GM23338 (cell line): ENCODE data around the gene AUH. TPM values are rescaled to one million over a fixed set of nuclear protein-coding genes. Genes with fewer than 3 reads are reported as not detected.

Experiments
- ATAC-seq: fragments of 200-7000 bp; cut with Tn5 transposase; 3 replicates; pipeline ENCODE4 v1.9.1; 2020
- DNase-seq: peaks from one replicate; pipeline ENCODE4 v3.0.0-alpha.2; 2015; ENCODE audit warnings: low spot score
- H2AFZ ChIP-seq: fragments of 200-600 bp; sonication (generic); 2 replicates; pipeline ENCODE4 v1.8.0; 2016; ENCODE audit warnings: antibody characterized with exemption, mild to moderate bottlenecking, moderate library complexity
- H3F3A ChIP-seq: fragments of 200-600 bp; sonication (generic); replicated peaks from 2 replicates; pipeline ENCODE4 v1.8.0; 2017; ENCODE audit warnings: antibody characterized with exemption, mixed run types, low read depth
- H3K27ac ChIP-seq: fragments of 200-600 bp; sonication (generic); 2 replicates; pipeline ENCODE4 v1.6.1; 2016; ENCODE audit warnings: low read depth
- H3K27me3 ChIP-seq: fragments of 200-600 bp; sonication (generic); 2 replicates; pipeline ENCODE4 v1.8.0; 2016; ENCODE audit warnings: mild to moderate bottlenecking, mixed run types, moderate library complexity; ENCODE audit not compliant: insufficient read depth
- H3K36me3 ChIP-seq: fragments of 200-600 bp; sonication (generic); 2 replicates; pipeline ENCODE4 v1.8.0; 2016; ENCODE audit warnings: mild to moderate bottlenecking; ENCODE audit not compliant: insufficient read depth
- H3K4me1 ChIP-seq: fragments of 200-600 bp; sonication (generic); 2 replicates; pipeline ENCODE4 v1.8.0; 2016; ENCODE audit warnings: mild to moderate bottlenecking, moderate library complexity; ENCODE audit not compliant: insufficient read depth
- H3K4me2 ChIP-seq: fragments of 200-600 bp; sonication (generic); 2 replicates; pipeline ENCODE4 v1.7.1; 2017; ENCODE audit warnings: mixed run types
- H3K4me3 ChIP-seq: fragments of 200-600 bp; sonication (generic); 2 replicates; pipeline ENCODE4 v1.6.1; 2016; ENCODE audit warnings: mixed run types
- H3K79me2 ChIP-seq: fragments of 200-600 bp; sonication (generic); replicated peaks from 2 replicates; pipeline ENCODE4 v1.8.0; 2017; ENCODE audit warnings: mild to moderate bottlenecking; ENCODE audit not compliant: insufficient read depth
- H3K9me2 ChIP-seq: fragments of 200-600 bp; sonication (generic); 2 replicates; pipeline ENCODE4 v1.8.0; 2017; ENCODE audit not compliant: insufficient read depth
- H4K20me1 ChIP-seq: fragments of 200-600 bp; sonication (generic); replicated peaks from 2 replicates; pipeline ENCODE4 v1.8.0; 2017; ENCODE audit warnings: mild to moderate bottlenecking; ENCODE audit not compliant: insufficient read depth
- H3K27ac Mint-ChIP-seq: 2 replicates; pipeline ENCODE4 v1.8.0; 2020; ENCODE audit warnings: inconsistent platforms, mild to moderate bottlenecking, moderate library complexity, mixed read lengths
- H3K27me3 Mint-ChIP-seq: 3 replicates; pipeline ENCODE4 v1.8.0; 2022; ENCODE audit warnings: low read depth, mild to moderate bottlenecking, moderate library complexity, mixed read lengths, inconsistent platforms; ENCODE audit not compliant: insufficient read depth, poor library complexity
- H3K36me3 Mint-ChIP-seq: 3 replicates; pipeline ENCODE4 v1.8.0; 2021; ENCODE audit warnings: low read depth, mild to moderate bottlenecking, inconsistent platforms, moderate library complexity, mixed read lengths
- H3K4me1 Mint-ChIP-seq: 3 replicates; pipeline ENCODE4 v1.8.0; 2020; ENCODE audit warnings: mild to moderate bottlenecking, inconsistent platforms, mixed read lengths
- H3K4me3 Mint-ChIP-seq: 3 replicates; pipeline ENCODE4 v1.8.0; 2021; ENCODE audit warnings: moderate library complexity, mild to moderate bottlenecking, inconsistent platforms, mixed read lengths
- H3K9me3 Mint-ChIP-seq: 3 replicates; pipeline ENCODE4 v1.8.0; 2020; ENCODE audit warnings: moderate library complexity, mild to moderate bottlenecking, inconsistent platforms, mixed read lengths
- CREB1 ChIP-seq: fragments of 250-450 bp; sonication (Bioruptor Pico); IDR thresholded peaks from 2 replicates; pipeline ENCODE4 v1.5.0; 2020; ENCODE audit warnings: low read depth, mild to moderate bottlenecking, moderate library complexity
- EZH2 ChIP-seq: fragments of 200-600 bp; sonication (generic); IDR thresholded peaks from one replicate; pipeline ENCODE4 v1.8.0; 2017; ENCODE audit warnings: antibody characterized with exemption, mild to moderate bottlenecking, low read depth; ENCODE audit not compliant: unreplicated experiment
- JUNB ChIP-seq: IDR thresholded peaks from one replicate; pipeline ENCODE4 v1.6.1; 2016; ENCODE audit warnings: antibody characterized with exemption; ENCODE audit not compliant: unreplicated experiment
- NANOG ChIP-seq: IDR thresholded peaks from 2 replicates; pipeline ENCODE4 v1.6.1; 2016; ENCODE audit warnings: antibody characterized with exemption, borderline replicate concordance
- POLR2AphosphoS5 ChIP-seq: IDR thresholded peaks from 2 replicates; pipeline ENCODE4 v1.6.1; 2016; ENCODE audit warnings: antibody characterized with exemption, low read depth
- REST ChIP-seq: IDR thresholded peaks from one replicate; pipeline ENCODE4 v1.6.1; 2018; ENCODE audit warnings: antibody characterized with exemption; ENCODE audit not compliant: unreplicated experiment
- STAT1 ChIP-seq: IDR thresholded peaks from one replicate; pipeline ENCODE4 v1.6.1; 2016; ENCODE audit warnings: antibody characterized with exemption; ENCODE audit not compliant: unreplicated experiment
- ZNF114 ChIP-seq: fragments of 250-450 bp; sonication (Bioruptor Pico); IDR thresholded peaks from 2 replicates; pipeline ENCODE4 v1.5.0; 2020; ENCODE audit warnings: mild to moderate bottlenecking, moderate library complexity
- polyA plus RNA-seq: library from polyadenylated mRNA; unstranded; fragments of >200 nt; fragmentation: Nextera tagmentation; extraction: Ambion mirVana; gene quantifications from 2 replicates; pipeline ENCODE4 v1.2.1, GENCODE V29; 2016
- total RNA-seq: library from RNA; depleted of rRNA; stranded (reverse); fragments of >200 nt; shearing (Covaris generic); gene quantifications from 2 replicates; pipeline ENCODE4 v1.2.3, GENCODE V29; 2014
- TF ChIP-seq, protein P1 (sequence below), 2 experiments: fragments of 200-600 bp in 1 of 2; sonication (generic) in 1 of 2; conservative IDR thresholded peaks; 2 replicates each; pipeline versions ENCODE4 v1.5.1 to v1.6.1; 2016 to 2017; ENCODE audit warnings: antibody characterized with exemption in 2 of 2, low read depth in 2 of 2, mild to moderate bottlenecking in 2 of 2, moderate library complexity in 1 of 2

Gene AUH
- total and polyA plus RNA-seq, 2 experiments from 2014 or later: 28.8 to 34.2 TPM

DNA sequence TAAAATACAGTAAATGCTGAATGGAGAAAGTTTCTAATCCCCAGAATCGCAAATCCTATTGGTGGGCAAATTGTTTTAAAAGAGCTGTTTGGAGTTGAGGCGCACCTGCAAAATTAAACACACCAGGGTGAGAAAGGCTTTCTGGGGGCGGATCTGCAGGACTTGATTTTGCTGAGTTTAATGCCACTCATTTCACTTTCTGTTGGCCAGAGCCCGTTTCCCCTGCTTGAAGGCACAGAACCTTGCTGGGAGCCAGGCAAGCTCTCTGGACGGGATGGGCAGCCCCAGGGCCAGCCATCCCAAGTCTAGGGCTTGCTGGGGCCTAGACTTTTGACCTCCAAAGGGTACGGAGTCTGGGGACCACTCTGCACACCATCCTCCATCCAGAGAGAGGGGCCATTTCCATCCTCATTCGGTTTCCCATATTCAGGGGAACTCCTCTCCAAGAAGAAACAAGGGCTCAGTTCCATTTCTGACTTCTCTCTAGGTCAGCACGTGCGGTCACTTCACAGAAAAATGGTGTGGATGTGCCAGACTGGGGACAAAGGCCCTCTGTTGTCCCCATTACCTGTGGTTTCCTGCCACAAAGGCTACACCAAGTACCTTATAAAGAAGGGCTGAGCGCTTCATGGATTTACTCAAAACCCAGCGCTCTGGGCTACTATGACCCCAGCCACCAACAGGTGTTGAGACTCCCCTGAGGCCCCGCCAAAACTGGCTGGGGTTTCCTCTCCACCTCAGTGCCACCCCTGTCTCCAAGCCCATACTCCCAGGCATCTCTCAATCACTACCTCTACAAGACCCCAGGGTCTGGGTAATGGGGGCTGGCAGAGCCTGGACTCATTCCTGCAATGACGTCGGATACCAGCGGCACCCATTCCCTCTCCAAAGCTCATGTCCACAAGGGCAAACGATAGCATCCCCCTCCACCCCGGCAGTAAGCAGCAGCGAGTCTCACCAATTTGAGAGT is 170.0 kb downstream of the AUH start:
- Histone ChIP-seq H3K4me1 (peaks cover 8% of the 10 kb centered on the region), H4K20me1 (no peaks in the 10 kb centered on the region), H3K27ac (no peak overlapping the region), H3K36me3 (no peaks in the 10 kb centered on the region), H3K4me3 (no peak overlapping the region), H3K4me2 (peak overlapping the region; percentile 98; the same call in 1 of the 2 replicates), H3K9me2 (peaks cover 7% of the 10 kb centered on the region; the same call in 1 of the 2 replicates), H3K79me2 (no peaks in the 10 kb centered on the region), H3F3A (0 out of 2 replicates have a peak, but pooled peaks cover 2% of the 10 kb centered on the region), H2AFZ (no peak overlapping the region), H3K27me3 (peaks cover 38% of the 10 kb centered on the region)
- ATAC-seq (no peak), DNase-seq (no peak)
- peaks cover 12% of the 10 kb centered on the region; the same call in 2 of the 3 replicates for H3K4me1 Mint-ChIP-seq
- no peaks in the 10 kb centered on the region for H3K36me3 Mint-ChIP-seq
- peaks cover 35% of the 10 kb centered on the region for H3K27me3 Mint-ChIP-seq
- 0 out of 3 replicates have a peak overlapping the region, but pooled peaks have one; percentile 3 for H3K4me3 Mint-ChIP-seq
- TF ChIP-seq, protein P1, sequence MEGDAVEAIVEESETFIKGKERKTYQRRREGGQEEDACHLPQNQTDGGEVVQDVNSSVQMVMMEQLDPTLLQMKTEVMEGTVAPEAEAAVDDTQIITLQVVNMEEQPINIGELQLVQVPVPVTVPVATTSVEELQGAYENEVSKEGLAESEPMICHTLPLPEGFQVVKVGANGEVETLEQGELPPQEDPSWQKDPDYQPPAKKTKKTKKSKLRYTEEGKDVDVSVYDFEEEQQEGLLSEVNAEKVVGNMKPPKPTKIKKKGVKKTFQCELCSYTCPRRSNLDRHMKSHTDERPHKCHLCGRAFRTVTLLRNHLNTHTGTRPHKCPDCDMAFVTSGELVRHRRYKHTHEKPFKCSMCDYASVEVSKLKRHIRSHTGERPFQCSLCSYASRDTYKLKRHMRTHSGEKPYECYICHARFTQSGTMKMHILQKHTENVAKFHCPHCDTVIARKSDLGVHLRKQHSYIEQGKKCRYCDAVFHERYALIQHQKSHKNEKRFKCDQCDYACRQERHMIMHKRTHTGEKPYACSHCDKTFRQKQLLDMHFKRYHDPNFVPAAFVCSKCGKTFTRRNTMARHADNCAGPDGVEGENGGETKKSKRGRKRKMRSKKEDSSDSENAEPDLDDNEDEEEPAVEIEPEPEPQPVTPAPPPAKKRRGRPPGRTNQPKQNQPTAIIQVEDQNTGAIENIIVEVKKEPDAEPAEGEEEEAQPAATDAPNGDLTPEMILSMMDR (conservative IDR thresholded peaks at IDR 0.05; ENCODE audit: low read depth in 2 of 2): no peak
- TF ChIP-seq STAT1 (no peak), NANOG (no peak), POLR2AphosphoS5 (no peak), CREB1 (no peak), ZNF114 (CRISPR knock-in tag) (no peak), JUNB (no peak), REST (no peak), EZH2 (no peak)
- no peak overlapping the region for H3K27ac Mint-ChIP-seq
- peaks cover 15% of the 10 kb centered on the region for H3K9me3 Mint-ChIP-seq
